ENCODE results near the gene ANXA4.
"Not testable (repeated sequence)": the region's sequence is repeated elsewhere in the genome, so short reads cannot be mapped to it uniquely, and the experiment has no call there.

Gene ANXA4

GRCh38 chr2:69780921-69781320, 39.0 kb downstream of the ANXA4 start:
- no peak for FAIRE-seq

- FAIRE-seq: no peak
These were observed 39.7 kb downstream of the ANXA4 start for GRCh38 chr2:69781321-69782248.

DNA sequence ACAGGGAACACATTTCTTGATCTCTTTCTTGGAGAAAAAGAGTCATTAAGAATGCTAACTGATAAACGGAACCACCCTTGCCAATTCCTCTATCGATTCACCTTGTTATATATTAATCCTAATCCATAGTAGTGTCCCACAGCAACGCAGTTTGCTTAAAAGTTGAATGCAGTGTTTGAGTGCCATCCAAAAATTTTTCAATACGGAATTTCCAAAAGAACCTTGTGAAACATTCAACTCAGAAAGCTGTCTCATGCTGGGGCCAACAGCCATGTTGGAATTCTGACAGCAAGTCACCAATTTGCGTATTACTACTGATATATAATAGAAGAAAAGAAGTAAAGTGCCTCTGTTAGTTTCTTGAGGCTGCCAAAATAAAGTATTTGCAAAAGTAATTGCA, 42.3 kb downstream of the ANXA4 start:
- no peak for FAIRE-seq

GRCh38 chr2:69785358-69785757, 43.4 kb downstream of the ANXA4 start:
- no peak for FAIRE-seq

- FAIRE-seq: no peak
These were observed 44.2 kb downstream of the ANXA4 start for GRCh38 chr2:69786052-69786560.

DNA sequence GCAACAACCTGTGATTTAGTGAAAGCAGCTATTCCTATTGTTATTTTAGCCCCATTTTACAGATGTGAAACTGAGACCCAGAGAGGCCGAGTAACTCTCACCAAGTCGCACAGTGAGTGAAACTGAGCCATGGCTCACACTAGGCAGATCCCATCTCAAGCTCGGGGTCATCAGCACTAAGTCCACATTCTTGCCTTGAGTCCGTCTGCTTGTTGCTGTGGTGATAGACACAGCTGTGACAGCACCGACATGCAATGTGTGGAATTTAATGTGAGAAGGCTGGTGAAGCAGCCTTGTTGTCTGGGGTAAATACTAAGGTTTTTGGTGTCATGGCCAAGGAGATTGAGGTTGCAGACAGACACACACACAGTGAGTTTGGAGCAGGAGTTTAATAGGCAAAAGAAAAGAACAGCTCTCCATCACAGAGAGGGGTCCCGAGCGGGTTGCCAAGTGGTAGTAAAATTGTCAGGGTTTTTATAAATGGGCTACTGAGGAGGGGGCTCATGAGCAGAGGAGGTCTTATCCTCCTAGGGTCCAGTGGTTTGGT, 47.3 kb downstream of the ANXA4 start:
- no peak for FAIRE-seq

GRCh38 chr2:69789772-69790600, 48.1 kb downstream of the ANXA4 start:
- no peak for FAIRE-seq

- FAIRE-seq: no peak
These were observed 48.6 kb downstream of the ANXA4 start for GRCh38 chr2:69790601-69790959.

DNA sequence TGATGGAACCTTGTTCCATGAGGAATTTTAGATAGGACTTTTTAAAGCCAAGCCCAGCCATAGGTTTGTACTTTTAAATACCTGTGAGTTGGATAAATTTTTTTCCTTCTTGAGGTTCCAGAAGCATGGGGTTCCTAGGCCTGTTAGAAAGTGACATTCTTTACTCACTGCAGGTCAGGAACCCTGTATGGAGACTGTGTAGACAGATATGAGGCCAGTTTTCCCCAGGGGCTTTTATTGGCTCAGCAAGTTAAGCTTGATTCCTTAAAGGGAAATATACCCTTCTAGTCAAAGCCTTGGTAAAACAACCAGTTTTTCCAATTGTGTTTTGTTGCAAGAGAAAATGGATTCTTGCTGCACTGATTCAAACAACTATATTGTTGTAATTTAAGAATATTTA, 49.1 kb downstream of the ANXA4 start:
- FAIRE-seq: no peak

- no peak for FAIRE-seq
These were observed 54.2 kb downstream of the ANXA4 start for GRCh38 chr2:69796174-69796573.

DNA sequence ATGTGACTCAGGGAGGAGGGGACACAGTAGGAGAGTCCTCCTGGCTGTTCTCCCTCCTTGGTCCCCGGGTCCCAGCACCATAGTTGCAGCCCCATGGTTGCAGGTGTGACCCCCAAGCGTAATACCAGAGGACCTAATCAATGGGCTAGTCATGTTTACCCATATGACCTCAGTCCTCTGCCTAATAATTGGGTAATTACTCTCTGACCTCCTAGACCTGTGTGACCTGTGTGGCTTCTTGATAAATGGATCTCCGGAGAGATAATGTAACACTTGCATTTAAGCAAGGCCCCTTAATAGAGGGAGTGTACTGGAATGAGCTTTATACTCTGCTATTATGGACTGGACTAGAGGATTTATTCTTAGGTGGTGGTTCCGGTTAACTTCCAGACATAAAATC, 55.3 kb downstream of the ANXA4 start:
- no peak for FAIRE-seq

DNA sequence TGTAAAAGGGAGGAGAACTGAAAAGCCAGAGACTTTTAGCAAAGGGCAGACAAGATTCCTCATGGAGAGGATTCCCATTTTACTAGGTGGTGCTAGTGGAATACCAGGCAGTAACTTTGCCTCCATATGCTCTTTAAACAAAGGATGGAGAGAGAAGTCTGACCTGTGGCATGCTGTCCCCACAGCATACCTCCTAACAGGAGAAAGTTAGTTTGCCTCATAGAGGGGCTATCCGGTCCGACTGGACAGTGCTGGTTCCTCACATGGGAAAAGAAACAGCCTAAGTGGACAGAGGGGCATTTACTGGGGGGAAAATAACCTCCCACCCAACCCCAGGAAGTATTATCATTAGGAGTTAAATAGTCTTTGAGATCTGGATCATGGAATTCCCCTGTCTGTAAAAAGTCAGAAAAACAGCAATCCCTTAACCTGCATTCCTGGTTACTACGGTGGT, 55.9 kb downstream of the ANXA4 start:
- FAIRE-seq: no peak

- no peak for FAIRE-seq
These were observed 56.5 kb downstream of the ANXA4 start for GRCh38 chr2:69798290-69798908.

GRCh38 chr2:69798909-69799526, 57.1 kb downstream of the ANXA4 start:
- no peak for FAIRE-seq

DNA sequence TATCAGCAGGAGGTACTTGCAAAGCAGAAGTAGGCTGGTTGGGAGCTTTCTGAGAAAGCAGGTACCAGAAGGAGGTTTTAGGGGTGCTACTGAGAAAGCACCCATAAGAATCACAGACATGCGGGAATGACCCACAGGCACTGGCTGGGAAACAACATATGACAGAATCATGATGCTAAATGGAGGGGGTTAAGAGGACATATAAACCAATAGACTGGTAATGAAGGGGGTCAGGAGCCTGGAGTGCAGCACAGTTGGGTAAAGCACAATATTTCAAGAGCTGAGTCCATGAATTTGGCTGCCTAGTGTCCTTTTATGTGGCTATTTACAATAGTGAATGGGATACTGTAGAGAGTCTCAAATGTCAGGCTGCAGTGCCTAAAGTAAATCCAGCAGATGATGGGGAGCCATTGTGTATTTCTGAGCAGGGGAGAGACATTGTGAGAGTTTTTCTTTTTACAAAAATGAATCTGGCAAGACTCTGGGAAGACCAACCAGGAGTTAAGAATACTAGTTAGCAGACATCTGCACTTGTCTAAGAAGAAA, 59.9 kb downstream of the ANXA4 start:
- no peak for FAIRE-seq

GRCh38 chr2:69802781-69803367, 60.9 kb downstream of the ANXA4 start:
- FAIRE-seq: not testable (repeated sequence)

GRCh38 chr2:69804416-69804815, 62.5 kb downstream of the ANXA4 start:
- no peak for FAIRE-seq

GRCh38 chr2:69805887-69806286, 64.0 kb downstream of the ANXA4 start:
- no peak for FAIRE-seq

DNA sequence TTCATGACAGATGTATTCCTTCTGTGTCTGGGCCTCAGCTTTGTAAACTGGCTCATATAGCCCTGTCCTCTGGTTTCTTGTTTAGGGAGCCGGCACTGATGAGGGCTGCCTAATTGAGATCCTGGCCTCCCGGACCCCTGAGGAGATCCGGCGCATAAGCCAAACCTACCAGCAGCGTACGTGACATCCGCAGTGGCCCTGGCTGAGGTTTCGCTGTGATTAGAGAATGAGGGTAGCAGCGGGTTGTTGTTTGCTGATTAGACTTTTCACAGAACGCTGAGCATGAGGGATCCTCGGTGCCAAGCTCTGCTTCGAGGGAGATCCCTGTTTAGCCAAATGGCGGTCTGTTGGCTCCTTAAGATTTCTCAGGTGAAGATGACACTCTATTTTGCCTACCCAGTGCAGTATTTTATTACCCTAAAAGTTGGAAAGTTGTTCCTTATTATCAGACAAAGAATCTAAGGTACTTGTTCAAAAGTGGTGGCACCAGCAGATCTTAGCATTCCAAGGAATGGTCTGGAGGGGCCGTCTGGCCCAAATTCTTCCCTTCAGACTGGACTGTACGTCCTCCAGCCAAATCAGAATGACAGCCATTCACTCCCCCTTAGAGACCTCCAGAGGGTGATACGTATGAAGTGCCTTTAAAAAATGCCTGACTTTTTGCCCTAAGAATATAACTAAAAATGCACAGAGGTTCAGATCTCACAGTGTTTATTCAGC, 66.0 kb downstream of the ANXA4 start:
- FAIRE-seq: no peak

DNA sequence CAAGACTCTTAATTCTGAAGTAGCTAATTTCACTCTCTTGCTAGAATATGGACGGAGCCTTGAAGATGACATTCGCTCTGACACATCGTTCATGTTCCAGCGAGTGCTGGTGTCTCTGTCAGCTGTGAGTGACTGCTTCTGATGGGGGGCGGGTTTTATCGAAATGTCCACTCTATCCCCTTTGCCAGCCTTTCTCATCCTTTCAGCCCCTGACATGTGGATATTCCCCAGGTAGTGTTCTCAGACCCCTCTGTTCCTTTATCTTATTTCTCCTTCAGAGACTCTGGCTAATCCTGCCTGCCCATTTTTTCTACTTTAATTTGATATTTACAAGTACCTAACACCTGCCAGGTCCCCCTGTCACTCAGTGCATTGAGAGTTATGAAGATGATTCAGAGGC, 68.6 kb downstream of the ANXA4 start:
- FAIRE-seq: no peak

DNA sequence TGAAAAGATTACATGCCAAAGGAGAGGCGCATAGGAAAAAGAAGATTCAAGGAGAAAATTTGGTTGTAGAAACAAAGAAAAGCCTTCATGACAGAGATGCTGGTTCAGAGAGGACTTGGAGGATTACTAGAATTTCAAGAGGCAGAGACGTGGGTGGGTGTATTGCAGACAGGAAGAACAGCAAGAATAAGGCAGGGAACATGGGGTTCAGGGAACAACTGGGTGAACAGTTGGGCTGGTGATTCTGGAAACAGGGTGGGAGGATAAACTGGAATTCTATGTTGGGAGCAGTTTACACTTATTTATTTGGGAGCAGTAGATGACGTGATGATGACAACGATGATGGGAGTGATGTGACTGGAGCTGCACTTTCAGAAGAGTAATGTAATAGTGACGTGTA, 69.1 kb downstream of the ANXA4 start:
- no peak for FAIRE-seq

All from endometrium (tissue), 2 donors.